Naive thymus-derived CD8-positive, alpha-beta T cell (primary cell): Measurements from ENCODE around the gene ZNF473. TPM values are rescaled to one million over a fixed set of nuclear protein-coding genes. Genes with fewer than 3 reads are reported as not detected.
"Not testable (repeated sequence)": the region's sequence is repeated elsewhere in the genome, so short reads cannot be mapped to it uniquely, and the experiment has no call there.

Experiments used
- ATAC-seq, 2 donors: fragments of 150-1000 bp; cut with Tn5 transposase in 1 of 2; sonication (Bioruptor Pico), chemical (Tn5 transposase) in 1 of 2; 1 replicate in 1 of 2; 2 replicates in 1 of 2; pipeline ENCODE4 v1.10.0; 2021; ENCODE audit warnings: mild to moderate bottlenecking in 2 of 2, moderate library complexity in 2 of 2
- POLR2A ChIA-PET: fragments of 350-600 bp; sonication (Branson Sonifier 250); formaldehyde crosslinking; loops from one replicate; lab custom pipeline; 2021; ENCODE audit warnings: antibody characterized with exemption; lab: Charles Lee
- DNase-seq, 10 donors: peaks; one replicate each; pipeline versions ENCODE4 v3.0.0 to v3.0.0-alpha.2; 2020 to 2022
- H3K27ac Mint-ChIP-seq, 10 donors: one replicate each; pipeline ENCODE4 v1.8.0; 2020 to 2022; ENCODE audit warnings: mild to moderate bottlenecking in 10 of 10, mixed read lengths in 10 of 10, moderate library complexity in 4 of 10, inconsistent platforms in 1 of 10
- H3K27me3 Mint-ChIP-seq, 5 donors: one replicate each; pipeline ENCODE4 v1.8.0; 2021 to 2022; ENCODE audit warnings: mixed read lengths in 5 of 5
- H3K36me3 Mint-ChIP-seq, 3 donors: one replicate each; pipeline ENCODE4 v1.8.0; 2020 to 2022; ENCODE audit warnings: mixed read lengths in 3 of 3, mild to moderate bottlenecking in 2 of 3, inconsistent platforms in 1 of 3
- H3K4me1 Mint-ChIP-seq, 4 donors: one replicate each; pipeline ENCODE4 v1.8.0; 2021 to 2022; ENCODE audit warnings: mixed read lengths in 4 of 4
- H3K4me3 Mint-ChIP-seq, 10 donors: one replicate each; pipeline ENCODE4 v1.8.0; 2020 to 2022; ENCODE audit warnings: mild to moderate bottlenecking in 10 of 10, mixed read lengths in 10 of 10, moderate library complexity in 6 of 10, inconsistent platforms in 1 of 10
- H3K9me3 Mint-ChIP-seq, 9 donors: one replicate each; pipeline ENCODE4 v1.8.0; 2020 to 2022; ENCODE audit warnings: mixed read lengths in 9 of 9, mild to moderate bottlenecking in 3 of 9, inconsistent platforms in 1 of 9, moderate library complexity in 1 of 9
- polyA plus RNA-seq, 3 donors: library from polyadenylated mRNA; unstranded; fragments of 300-500 nt; fragmentation: Illumina TruSeq; gene quantifications; one replicate each; pipeline ENCODE4 v1.2.3, GENCODE V29; 2021
- total RNA-seq, 8 experiments: library from RNA in 2 of 8; stranded (reverse) in 2 of 8; gene quantifications; one replicate each; pipeline ENCODE4 v1.2.3 and lab custom pipeline; 2021 to 2026

ZNF473 gene
- total and polyA plus RNA-seq, 5 experiments from 2014 or later = 3.6 to 11.1 (median 7.0) TPM

- H3K9me3 Mint-ChIP-seq, ATAC-seq, H3K4me3 Mint-ChIP-seq, H3K27me3 Mint-ChIP-seq, H3K4me1 Mint-ChIP-seq, POLR2A ChIA-PET, H3K36me3 Mint-ChIP-seq, H3K27ac Mint-ChIP-seq: not testable (repeated sequence)
- peak in 3 of 10 donors; percentile 15 to 33 (median 22) for DNase-seq
These were observed 64.9 kb downstream of the ZNF473 start for GRCh38 chr19:50090706-50091105.

DNA sequence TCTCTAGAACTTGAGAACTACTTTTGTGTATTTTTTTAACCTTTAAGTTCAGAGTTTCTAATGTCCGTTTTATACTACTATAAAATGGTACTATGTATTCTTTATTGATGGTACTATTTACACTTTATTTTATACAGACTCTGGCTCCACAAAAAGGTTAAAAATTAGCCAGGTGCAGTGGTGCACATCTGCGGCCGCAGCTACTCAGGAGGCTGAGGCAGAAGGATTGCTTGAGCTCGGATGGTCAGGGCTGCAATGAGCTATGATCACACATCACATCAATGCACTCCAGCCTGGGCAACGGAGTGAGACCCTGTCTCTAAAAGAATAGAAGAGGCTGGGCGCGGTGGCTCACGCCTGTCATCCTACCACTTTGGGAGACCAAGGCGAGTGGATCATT lies 66.0 kb downstream of the ZNF473 start:
- H3K27ac Mint-ChIP-seq, H3K27me3 Mint-ChIP-seq, POLR2A ChIA-PET, ATAC-seq, H3K36me3 Mint-ChIP-seq, H3K4me3 Mint-ChIP-seq, H3K9me3 Mint-ChIP-seq, DNase-seq, H3K4me1 Mint-ChIP-seq: not testable (repeated sequence)

DNA sequence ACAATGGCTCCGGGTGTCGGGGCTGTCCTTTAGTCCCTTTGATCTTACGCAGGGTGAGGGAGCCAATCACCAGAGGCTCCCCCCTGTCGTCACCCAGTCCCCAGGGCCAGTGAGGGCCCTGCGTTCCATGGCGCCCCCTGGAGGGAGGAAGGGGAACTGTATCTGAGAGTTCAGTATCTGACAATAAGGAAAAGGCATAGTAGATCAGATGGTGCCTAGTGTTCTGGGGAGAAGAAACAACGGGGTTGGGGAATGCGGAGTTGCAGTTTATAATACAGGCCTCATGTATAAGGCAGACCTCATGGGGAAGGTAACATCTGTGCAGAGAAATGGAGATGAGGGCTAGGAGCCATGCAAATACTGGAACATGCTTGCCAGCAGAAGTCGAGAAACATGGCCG lies 66.8 kb downstream of the ZNF473 start:
- DNase-seq, H3K4me3 Mint-ChIP-seq, H3K27me3 Mint-ChIP-seq, H3K27ac Mint-ChIP-seq, H3K9me3 Mint-ChIP-seq, ATAC-seq, POLR2A ChIA-PET, H3K4me1 Mint-ChIP-seq, H3K36me3 Mint-ChIP-seq: not testable (repeated sequence)

GRCh38 chr19:50097884-50098283 lies 72.1 kb downstream of the ZNF473 start:
- DNase-seq, H3K27ac Mint-ChIP-seq: not testable (repeated sequence)

DNA sequence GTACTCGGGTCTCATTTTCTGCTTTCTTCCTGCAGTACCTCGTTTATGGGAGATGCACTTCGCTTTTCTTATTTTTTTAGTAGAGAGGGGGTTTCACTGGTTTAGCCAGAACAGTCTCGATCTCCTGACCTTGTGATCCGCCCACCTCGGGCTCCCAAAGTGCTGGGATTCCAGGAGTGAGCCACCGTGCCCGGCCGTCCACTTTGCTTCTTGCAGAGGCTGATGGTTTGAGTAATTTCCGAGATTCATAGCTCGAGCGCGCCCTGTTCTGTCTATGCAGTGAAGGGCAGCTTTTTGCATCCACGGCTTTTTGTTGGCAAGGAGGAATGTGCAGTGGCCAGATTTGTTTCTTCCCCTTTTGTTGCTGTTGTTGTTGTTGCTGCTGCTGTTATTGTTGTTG lies 73.1 kb downstream of the ZNF473 start:
- H3K4me1 Mint-ChIP-seq, H3K27ac Mint-ChIP-seq, POLR2A ChIA-PET, ATAC-seq, H3K4me3 Mint-ChIP-seq, H3K36me3 Mint-ChIP-seq, H3K9me3 Mint-ChIP-seq, H3K27me3 Mint-ChIP-seq: not testable (repeated sequence)
- DNase-seq = peak in 3 of 10 donors; percentile 10 to 43 (median 36)

More at GRCh38 chr19:50097884-50098283, 72.1 kb downstream of the ZNF473 start:
- H3K9me3 Mint-ChIP-seq, H3K36me3 Mint-ChIP-seq, POLR2A ChIA-PET, H3K27me3 Mint-ChIP-seq, H3K4me3 Mint-ChIP-seq, ATAC-seq, H3K4me1 Mint-ChIP-seq: not testable (repeated sequence)

- H3K27ac Mint-ChIP-seq, ATAC-seq, H3K27me3 Mint-ChIP-seq, H3K9me3 Mint-ChIP-seq, H3K36me3 Mint-ChIP-seq, POLR2A ChIA-PET, H3K4me1 Mint-ChIP-seq, H3K4me3 Mint-ChIP-seq: not testable (repeated sequence)
- peak in 3 of 10 donors; percentile 2 to 23 (median 9) for DNase-seq
These were observed 73.9 kb downstream of the ZNF473 start for GRCh38 chr19:50099696-50100095.

DNA sequence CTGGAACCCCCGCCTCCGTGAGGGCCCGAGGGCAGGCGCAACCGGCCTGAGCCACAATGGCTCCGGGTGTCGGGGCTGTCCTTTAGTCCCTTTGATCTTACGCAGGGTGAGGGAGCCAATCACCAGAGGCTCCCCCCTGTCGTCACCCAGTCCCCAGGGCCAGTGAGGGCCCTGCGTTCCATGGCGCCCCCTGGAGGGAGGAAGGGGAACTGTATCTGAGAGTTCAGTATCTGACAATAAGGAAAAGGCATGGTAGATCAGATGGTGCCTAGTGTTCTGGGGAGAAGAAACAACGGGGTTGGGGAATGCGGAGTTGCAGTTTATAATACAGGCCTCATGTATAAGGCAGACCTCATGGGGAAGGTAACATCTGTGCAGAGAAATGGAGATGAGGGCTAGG lies 75.1 kb downstream of the ZNF473 start:
- DNase-seq, H3K4me3 Mint-ChIP-seq, ATAC-seq, POLR2A ChIA-PET, H3K27ac Mint-ChIP-seq, H3K36me3 Mint-ChIP-seq, H3K9me3 Mint-ChIP-seq, H3K27me3 Mint-ChIP-seq, H3K4me1 Mint-ChIP-seq: not testable (repeated sequence)

Other genes with a start within 250 kb of the ZNF473 start
- 10 to 100 TPM; 23.0 to 28.8 TPM for gene FUZ, start 212.7 kb upstream of the ZNF473 start, total RNA-seq
- 1 to 10 TPM; 5.4 to 7.5 (median 7.0) TPM for gene FUZ, start 212.7 kb upstream of the ZNF473 start, polyA plus RNA-seq
- gene MED25, start 207.7 kb upstream of the ZNF473 start, total RNA-seq = 10 to 100 TPM; 39.8 to 43.2 TPM
- gene MED25, start 207.7 kb upstream of the ZNF473 start, polyA plus RNA-seq = 10 to 100 TPM in 2 of 3 donors, 1 to 10 TPM in 1; 7.5 to 19.2 (median 13.1) TPM
- 100 to 1,000 TPM; 178 to 186 TPM for gene PTOV1, start 174.8 kb upstream of the ZNF473 start, total RNA-seq
- 10 to 100 TPM; 42.9 to 67.4 (median 50.9) TPM for gene PTOV1, start 174.8 kb upstream of the ZNF473 start, polyA plus RNA-seq
- gene PNKP, start 158.4 kb upstream of the ZNF473 start, total RNA-seq = 100 to 1,000 TPM; 170 to 176 TPM
- 10 to 100 TPM; 21.1 to 24.3 (median 21.4) TPM for gene PNKP, start 158.4 kb upstream of the ZNF473 start, polyA plus RNA-seq
- gene AKT1S1, start 148.7 kb upstream of the ZNF473 start, total RNA-seq = 10 to 100 TPM; 28.4 to 30.4 TPM
- gene AKT1S1, start 148.7 kb upstream of the ZNF473 start, polyA plus RNA-seq = 1 to 10 TPM; 2.6 to 4.5 (median 3.9) TPM
- 10 to 100 TPM; 92.7 to 94.0 TPM for gene TBC1D17, start 148.3 kb upstream of the ZNF473 start, total RNA-seq
- gene TBC1D17, start 148.3 kb upstream of the ZNF473 start, polyA plus RNA-seq = 10 to 100 TPM in 2 of 3 donors, 1 to 10 TPM in 1; 8.1 to 17.7 (median 11.3) TPM
- gene IL4I1, start 129.1 kb upstream of the ZNF473 start, total RNA-seq = 1 to 10 TPM in 1 of 2 experiments, under 1 TPM in 1; 0.85 to 1.1 TPM
- under 1 TPM; 0.24 to 0.26 (median 0.25) TPM for gene IL4I1, start 129.1 kb upstream of the ZNF473 start, polyA plus RNA-seq
- 1 to 10 TPM; 8.4 to 9.2 TPM for gene ATF5, start 96.8 kb upstream of the ZNF473 start, total RNA-seq
- gene ATF5, start 96.8 kb upstream of the ZNF473 start, polyA plus RNA-seq = under 1 TPM; 0.71 to 0.97 (median 0.84) TPM
- 10 to 100 TPM; 53.9 to 61.4 TPM for gene NUP62, start 96.5 kb upstream of the ZNF473 start, total RNA-seq
- gene NUP62, start 96.5 kb upstream of the ZNF473 start, polyA plus RNA-seq = 10 to 100 TPM; 38.5 to 54.5 (median 49.1) TPM
- gene SIGLEC11, start 64.8 kb upstream of the ZNF473 start, total RNA-seq = not detected
- gene SIGLEC11, start 64.8 kb upstream of the ZNF473 start, polyA plus RNA-seq = not detected
- 100 to 1,000 TPM in 1 of 2 experiments, 10 to 100 TPM in 1; 92.8 to 106 TPM for gene VRK3, start 633 bp upstream of the ZNF473 start, total RNA-seq
- 10 to 100 TPM; 73.4 to 91.8 (median 81.2) TPM for gene VRK3, start 633 bp upstream of the ZNF473 start, polyA plus RNA-seq
- gene IZUMO2, start 137.3 kb downstream of the ZNF473 start, total RNA-seq = not detected
- gene IZUMO2, start 137.3 kb downstream of the ZNF473 start, polyA plus RNA-seq = not detected
- not detected for gene MYH14, start 177.6 kb downstream of the ZNF473 start, total RNA-seq
- gene MYH14, start 177.6 kb downstream of the ZNF473 start, polyA plus RNA-seq = not detected